ENCODE measurements around the gene EIF5B.

EIF5B gene

DNA sequence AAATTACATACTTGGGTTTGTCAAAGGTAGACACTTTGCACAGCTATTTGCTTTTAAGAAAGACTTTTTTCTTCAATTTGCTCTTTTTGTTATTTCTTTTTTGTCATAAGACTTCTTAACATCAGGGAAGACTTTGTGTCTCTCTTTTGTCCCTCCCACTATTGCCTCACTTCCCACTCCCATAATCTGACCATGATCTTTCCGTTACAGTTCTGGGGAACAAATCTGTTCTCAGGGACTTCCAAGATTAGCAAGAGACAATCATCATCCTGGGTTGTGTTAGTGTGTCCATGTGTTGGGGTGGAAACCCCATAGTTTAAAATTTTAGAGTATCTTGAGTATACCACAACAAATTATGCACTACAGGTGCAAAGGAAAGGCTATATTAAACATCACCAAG, 77.4 kb downstream of the EIF5B start:
- no peak for DNase-seq

GRCh38 chr2:99417396-99417795, 80.2 kb downstream of the EIF5B start:
- no peak for DNase-seq

GRCh38 chr2:99420031-99420430, 82.8 kb downstream of the EIF5B start:
- no peak for DNase-seq

GRCh38 chr2:99420751-99421299, 83.6 kb downstream of the EIF5B start:
- DNase-seq: no peak

GRCh38 chr2:99421469-99421868, 84.3 kb downstream of the EIF5B start:
- no peak for DNase-seq

DNA sequence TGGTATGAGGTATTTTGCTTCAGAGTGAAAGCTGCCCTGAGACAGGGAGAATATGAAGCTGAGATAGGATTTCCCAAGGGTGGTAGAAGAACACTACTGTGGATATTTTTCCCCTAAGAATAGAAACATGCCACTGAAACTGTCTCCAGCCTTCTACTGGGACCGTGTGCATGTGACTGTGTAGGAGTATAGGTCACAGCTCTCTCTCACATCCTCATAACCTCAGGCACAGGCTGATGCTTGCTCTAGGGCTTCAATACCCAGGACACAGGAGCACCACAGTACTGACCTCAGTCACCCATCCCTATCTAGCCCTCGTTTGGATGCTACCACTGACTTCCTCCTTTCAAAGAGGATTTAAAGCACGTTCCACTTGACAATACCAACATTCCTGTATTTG, 85.4 kb downstream of the EIF5B start:
- DNase-seq: no peak

- no peak for DNase-seq
Observed at GRCh38 chr2:99424371-99424770, 87.2 kb downstream of the EIF5B start.

DNA sequence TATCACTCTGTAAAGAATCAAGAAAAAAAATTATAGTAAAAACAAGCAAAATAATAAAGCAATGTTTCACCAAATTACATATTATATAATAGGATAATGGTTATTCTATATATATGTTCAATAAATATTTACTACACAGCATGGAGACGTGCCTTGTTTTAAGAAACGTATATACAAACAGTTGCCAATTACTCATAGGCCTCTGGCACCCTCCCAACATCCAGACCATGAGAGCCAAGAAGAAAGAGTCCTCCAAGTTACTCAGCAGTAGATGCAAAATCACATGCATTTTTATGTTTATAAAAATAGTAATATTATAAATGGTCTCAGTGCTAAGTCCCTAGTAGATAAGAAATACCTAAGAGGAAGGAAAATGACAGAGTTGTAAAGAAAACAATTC, 87.8 kb downstream of the EIF5B start:
- DNase-seq: no peak

GRCh38 chr2:99430614-99431291, 93.6 kb downstream of the EIF5B start:
- DNase-seq: no peak

DNA sequence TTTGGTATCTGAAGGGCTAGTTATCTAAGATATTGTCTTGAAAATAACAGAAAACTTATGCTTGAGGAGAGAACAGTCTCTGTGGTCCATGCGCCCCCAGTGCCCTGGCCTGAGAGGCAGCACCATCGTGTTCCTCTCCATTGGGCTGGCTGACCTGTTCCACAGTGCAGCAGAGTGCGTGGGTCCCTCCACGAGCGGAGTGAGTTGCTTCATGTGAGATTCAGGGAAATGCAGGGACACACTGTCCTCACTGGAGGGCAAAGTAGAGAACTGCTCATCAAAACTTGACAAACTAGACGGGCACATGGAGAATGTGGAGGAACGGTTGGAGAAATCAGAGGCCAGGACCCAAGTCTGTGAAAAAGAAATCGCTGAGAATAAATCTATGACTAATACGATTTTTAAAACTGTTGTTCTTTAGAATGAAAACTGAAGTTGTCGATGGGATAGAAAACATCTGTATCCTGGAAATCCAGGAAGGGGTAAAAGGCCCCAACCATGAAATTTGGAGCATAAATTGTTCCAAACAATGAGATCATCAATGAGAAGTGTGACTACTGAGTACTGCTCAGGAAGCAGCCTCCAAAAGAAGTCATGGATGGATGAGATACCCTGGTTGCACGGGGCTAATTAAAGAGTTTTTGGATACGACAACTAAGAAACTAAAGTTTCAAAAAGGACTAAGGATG, 94.5 kb downstream of the EIF5B start:
- no peak for DNase-seq

- no peak for DNase-seq
Observed at GRCh38 chr2:99433340-99433739, 96.2 kb downstream of the EIF5B start.

GRCh38 chr2:99436874-99437273, 99.7 kb downstream of the EIF5B start:
- DNase-seq: no peak

DNA sequence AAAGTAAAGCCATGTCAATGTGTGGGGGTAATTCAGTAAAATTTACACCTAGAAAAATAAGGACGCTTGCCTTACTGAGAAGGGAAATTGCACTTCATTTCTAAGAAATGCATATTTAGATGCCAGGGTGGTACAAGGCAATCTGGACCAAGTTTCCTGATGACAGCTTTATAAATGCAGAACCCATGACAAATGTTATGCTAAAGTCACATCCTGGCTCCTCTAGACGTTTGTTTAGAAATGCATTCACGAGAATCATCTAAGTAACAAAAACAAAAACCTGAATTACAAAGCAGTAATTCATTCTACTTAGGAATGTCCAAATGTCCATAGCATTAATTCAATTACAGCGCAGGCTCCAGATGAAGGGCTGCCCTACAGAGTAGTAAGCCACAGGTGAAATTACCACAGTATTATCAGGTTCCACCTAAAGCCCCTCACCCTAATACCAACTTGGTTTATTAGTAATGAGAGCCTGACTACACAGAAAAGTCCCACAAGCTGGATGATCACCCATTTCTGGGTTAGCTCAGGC, 102.8 kb downstream of the EIF5B start:
- no peak for DNase-seq

- DNase-seq: no peak
Observed at GRCh38 chr2:99442837-99443236, 105.6 kb downstream of the EIF5B start.

DNA sequence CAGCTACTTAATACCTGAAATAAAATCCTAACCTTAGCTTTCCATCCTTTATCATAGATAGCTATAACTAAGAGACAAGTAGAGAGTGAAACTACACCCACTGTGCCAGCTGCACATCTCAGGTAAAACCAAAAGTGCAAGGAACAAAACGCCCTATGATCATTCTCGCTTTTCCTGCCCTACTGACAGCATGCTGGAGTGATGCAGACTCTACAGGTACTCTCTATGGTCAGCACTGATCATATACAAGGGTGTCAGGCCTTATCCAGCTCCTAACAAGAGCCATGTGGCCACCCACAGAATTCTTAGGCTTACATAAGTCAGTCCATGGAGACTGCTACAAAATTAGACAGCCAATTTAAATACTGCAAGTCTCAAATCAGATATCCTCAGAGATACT, 107.0 kb downstream of the EIF5B start:
- no peak for DNase-seq

- DNase-seq: no peak
Observed at GRCh38 chr2:99445065-99445464, 107.9 kb downstream of the EIF5B start.

- DNase-seq: no peak
Observed at GRCh38 chr2:99448556-99448955, 111.4 kb downstream of the EIF5B start.

GRCh38 chr2:99450199-99450598, 113.0 kb downstream of the EIF5B start:
- no peak for DNase-seq

All from NCI-H2081 (cell line).